ENCODE data around the gene VAV1.
"Not testable (repeated sequence)": the region's sequence is repeated elsewhere in the genome, so short reads cannot be mapped to it uniquely, and the experiment has no call there.

Gene VAV1

DNA sequence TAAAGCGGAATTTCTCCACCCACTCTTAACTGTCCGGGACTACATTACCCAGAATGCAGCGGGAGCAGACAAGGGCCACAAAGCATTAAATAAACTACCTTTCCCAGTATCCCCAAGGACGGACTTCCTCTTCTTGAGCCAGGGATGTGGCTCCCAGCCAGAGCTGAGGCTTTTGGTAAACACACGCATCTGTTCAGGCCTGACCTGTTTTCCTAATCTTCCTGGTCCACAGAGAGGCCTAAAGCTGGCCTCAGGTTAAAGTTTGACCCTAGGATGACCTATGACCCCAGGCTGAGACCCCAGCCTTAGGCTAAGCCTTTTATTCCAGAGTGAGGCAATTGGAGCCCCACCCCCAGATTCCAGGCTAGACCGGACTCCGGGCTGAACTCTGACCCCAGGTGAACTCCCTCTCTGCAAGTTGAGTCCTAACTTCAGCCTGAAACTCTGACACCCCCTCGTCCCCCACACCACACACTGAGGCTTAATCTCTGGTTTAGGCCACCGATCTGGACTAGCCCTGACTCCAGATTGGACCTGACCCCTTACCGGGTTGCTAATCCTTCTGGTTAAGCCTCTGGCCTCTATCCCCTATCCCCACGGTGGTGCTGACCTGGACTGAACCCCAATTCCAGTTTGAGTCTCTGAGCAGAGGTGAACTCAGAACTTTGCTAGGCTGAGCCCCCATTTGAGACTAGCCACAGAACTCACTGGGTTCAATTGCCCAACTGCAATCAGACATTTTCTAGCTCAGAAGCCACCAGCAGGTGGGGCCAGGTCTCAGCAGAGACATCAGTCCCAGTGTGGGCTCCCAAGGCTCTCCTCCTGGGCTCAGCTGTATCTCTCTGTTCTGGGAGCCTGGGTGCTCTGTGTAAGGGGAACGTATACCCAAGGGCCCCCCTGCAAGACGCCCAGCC lies 34.4 kb upstream of the VAV1 start:
- DNase-seq = peak; percentile 71

DNA sequence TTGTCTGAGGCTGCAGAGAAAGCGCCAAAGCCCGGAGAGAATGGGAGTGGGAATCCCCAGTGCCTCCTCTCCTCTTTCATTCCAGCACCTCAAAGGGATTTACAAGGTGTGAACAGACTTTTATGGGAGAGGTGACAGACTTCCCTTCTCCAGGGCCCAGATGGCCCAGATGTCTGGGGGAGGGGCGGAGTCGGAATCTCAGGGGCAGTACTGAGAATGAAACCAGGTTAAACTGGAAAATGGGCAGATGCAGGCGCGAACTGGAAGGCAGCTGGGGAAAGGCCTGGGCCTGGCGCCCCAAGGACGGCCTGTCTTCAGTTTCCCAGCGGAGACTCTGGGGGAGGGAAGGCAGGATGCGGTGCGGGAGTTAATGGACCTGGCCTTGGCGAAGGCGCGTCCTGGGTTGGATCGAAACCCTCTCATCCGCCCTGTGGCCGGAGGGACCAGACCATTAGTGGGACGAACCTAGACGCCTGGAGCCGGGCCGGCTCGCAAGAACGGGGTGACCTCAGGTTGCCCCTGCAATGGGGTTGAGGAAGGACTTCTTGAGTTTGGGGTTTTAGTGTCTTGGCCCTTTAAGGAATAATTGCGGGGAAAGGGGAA lies 33.6 kb upstream of the VAV1 start:
- DNase-seq = peak; percentile 16

DNA sequence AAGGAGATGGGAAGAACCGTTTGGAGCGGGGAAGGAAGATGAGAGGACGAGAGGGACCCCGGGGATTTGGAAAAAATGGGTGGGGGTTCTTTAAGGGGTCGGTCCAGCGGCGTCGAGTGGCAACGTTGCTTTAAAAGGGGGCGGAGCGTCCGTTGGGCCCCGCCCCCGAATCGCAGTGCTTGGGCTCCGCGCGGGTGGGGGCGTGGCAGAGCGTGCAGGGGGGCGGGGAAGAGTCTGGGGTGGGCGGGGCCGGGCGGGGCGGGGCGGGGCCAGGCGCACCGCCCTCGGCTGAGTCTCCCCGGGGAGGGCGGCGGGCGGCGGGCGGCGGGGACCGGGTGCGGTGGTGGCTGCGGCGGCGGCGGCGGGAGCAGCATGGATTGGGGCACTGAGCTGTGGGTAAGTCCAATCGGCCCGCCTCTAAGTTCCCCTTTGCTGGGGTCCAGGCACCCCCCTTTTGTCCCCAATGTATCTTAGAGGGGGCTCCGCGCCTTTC lies 33.1 kb upstream of the VAV1 start, which contains the start of gene TRIP10:
TRIP10 (plus strand) TSS at position 291 of the 493 bp plus-strand sequence; CDS start at position 373, 82 bp downstream.
- DNase-seq = peak; percentile 79

DNA sequence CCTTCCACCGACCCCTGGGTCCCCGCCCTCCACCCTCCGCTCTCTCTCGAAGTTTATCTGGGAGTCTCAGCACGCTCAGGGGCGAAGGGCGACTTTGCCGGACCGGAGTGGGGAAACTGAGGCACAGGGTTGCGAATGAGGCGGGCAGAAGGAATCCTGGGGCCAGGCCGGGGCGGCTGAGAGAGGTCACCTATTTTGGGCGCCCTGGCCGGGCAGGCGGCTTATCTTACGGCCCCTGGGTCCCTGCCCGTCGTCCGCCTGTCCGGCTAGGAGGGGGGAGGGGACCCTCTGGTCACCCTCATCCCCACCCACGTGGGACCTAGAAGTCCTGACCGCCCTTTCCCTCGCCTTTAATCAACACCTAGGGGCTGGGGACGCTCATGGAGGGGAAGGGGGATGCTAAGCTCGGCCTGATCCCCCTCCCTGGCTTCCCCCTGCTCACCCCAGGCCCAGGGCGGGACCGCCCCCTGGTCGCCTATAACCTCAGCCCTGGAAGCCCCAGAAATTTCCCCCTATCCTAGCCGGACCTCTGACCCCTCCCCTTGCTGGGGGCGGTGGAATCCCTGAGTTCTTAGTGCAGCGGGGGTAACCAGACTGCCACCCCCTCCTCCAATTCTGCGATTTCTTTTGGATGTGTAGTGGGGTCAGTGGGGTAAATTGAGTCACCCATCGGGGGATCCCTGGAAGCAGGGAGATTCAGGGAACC lies 32.5 kb upstream of the VAV1 start:
- no peak for DNase-seq

DNA sequence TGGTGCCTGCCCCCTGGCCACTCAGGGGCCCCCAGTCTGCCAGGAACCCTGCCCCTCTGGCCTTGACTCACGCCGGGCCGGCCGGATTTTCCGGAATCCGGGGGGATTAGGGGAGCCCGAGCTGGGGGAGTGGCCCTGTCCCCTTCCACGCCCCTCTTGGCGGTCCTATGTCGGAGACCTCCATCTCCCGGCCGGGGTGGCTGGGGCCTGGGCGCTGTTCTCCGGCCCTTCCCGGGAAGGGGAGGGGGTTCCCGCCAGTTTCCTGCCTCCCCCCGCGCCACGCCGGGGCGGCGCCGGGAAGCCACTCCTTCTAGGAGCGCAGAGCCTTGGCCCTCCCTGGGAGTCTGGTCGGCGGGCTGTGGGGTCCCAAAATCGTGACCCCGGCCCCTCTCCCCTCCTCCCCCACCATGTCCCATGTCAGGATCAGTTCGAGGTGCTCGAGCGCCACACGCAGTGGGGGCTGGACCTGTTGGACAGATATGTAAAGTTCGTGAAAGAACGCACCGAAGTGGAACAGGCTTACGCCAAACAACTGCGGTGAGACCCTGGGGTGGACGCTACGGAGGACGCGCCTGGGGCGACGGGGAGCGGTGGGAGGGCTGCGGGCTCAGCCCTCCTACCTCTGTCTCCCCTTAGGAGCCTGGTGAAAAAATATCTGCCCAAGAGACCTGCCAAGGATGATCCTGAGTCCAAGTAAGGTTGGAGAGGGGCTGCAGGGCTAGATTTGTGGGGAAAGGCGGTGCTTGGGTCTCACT lies 31.7 kb upstream of the VAV1 start:
- no peak for DNase-seq

DNA sequence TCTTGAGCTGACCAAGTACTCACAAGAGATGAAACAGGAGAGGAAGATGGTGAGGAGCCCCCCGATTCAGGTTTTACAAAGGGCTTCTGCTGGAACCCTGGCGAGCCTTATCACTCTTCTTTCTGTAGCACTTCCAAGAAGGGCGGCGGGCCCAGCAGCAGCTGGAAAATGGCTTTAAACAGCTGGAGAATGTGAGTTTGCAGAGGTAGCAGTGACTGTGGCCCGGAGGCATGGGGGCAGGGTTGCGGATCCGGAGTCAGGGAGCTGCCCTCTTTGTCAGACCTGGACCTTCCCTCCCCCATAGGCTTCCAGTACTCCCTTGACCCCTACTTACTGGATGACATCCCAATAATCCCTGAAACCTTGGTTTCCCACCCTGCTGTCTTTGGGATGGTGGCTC lies 29.4 kb upstream of the VAV1 start:
- DNase-seq = no peak

DNA sequence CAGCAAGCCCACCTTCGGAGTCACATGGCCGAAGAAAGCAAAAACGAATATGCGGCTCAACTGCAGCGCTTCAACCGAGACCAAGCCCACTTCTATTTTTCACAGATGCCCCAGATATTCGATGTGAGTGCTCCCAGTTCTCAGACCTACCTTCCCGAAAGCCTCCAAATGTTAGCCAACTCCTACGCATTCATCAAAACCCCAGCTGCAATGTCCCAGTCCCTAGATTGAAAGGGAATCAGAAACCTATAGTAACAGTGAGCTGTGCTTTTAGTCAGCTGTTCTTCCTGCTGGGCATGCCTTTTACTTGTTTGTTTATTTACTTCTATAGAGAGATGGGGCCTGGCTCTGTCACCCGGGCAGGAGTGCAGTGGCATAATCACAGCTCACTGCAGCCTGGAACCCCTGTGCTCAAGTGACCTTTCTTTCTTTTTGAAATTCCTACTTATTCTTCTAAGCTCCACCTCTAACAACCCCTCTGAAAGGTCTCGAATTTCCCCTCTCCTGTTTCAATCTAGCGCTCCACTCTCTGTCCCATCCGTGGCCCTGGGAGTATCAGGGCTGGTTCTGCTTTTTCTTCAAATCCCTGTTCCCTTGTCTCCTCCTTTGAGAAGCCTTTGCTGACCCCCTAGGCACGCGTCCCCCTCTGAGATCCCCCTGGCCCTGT lies 28.7 kb upstream of the VAV1 start:
- DNase-seq = no peak

DNA sequence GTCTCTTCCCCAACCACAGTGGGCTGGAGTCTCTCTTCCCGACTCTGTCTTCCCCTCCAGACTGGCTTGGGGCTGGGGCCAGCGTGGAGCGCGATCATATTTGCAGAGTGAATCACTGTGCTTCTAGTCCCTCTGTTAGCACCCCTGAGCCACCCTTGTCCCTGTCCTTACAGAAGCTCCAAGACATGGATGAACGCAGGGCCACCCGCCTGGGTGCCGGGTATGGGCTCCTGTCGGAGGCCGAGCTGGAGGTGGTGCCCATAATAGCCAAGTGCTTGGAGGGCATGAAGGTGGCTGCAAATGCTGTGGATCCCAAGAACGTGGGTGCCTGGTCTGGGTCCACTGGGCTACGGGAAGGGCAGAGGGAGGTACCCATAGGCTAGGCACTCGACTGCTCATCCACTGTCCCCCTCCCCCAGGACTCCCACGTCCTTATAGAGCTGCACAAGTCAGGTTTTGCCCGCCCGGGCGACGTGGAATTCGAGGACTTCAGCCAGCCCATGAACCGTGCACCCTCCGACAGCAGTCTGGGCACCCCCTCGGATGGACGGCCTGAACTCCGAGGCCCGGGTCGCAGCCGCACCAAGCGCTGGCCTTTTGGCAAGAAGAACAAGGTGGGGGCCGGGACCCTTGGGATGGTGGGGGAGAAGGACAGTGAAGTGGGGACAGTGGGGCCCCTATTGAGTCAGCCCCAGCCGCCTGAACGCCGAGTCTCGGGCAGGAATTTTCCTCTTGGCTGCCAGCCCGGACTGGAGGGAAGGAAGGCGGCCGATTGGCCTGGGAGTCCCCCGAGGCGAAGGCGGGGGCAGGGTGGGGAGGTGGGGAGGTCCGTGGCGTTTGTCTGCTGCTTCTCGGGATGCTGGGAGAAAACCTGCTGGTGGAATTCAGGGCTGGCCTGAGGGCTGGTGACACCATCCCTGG lies 27.9 kb upstream of the VAV1 start:
- no peak for DNase-seq

DNA sequence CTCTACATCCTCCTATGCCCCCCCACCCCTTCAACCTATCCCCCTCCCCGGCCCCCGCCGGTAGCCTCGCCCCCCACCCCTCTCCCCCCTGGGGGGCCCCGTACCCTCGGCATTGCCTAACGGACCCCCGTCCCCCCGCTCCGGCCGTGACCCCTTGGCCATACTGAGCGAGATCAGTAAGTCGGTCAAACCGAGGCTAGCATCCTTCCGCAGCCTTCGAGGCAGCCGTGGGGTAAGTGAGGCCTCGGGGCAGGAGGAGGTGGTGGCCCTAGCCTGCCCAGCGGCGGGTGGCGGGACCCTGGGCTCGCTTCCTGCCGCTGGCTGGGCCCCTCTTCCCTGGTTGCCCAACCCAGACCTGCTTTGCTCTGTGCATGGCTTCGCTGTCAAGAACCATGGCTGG lies 26.5 kb upstream of the VAV1 start:
- DNase-seq = no peak

DNA sequence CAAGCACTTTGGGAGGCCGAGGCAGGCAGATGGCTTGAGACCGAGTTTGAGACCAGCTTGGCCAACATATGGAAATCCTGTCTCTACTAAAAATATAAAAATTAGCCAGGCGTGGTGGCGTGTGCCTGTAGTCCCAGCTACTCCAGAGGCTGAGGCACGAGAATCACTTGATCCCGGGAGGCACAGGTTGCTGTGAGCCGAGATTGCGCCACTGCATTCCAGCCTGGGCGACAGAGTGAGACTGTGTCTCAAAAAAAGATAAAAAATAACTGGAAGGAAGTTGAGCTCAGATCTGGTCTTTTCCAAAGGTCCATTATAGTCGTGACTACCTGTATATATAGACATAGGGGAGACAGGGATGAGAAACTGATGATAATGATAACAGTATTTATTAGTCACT lies 24.0 kb upstream of the VAV1 start:
- not testable (repeated sequence) for DNase-seq

DNA sequence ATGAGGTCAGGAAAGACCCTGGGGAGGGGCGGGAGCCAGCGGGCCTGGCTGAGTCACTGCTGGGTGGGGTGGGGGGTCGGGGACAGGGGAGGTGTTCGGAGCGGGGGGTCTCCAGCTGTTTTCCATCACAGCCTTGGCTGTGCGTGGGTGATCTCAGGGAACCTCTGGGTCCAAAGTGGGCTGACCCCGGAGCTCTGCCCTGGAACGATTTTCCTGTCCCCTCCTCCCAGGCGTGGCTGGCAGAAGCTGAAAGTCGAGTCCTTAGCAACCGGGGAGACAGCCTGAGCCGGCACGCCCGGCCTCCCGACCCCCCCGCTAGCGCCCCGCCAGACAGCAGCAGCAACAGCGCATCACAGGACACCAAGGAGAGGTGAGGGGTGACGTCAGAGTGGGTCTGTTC lies 22.4 kb upstream of the VAV1 start:
- no peak for DNase-seq

DNA sequence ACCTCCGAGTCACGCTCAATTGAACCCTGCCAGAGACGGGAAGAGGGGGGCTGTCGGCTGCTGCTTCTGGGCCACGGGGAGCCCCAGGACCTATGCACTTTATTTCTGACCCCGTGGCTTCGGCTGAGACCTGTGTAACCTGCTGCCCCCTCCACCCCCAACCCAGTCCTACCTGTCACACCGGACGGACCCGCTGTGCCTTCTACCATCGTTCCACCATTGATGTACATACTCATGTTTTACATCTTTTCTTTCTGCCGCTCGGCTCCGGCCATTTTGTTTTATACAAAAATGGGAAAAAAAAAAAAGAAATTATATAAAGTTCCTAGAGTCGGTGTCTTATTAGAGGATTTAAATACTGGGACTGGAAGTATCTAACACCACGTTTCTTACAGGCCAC lies 21.3 kb upstream of the VAV1 start:
- DNase-seq = no peak

DNA sequence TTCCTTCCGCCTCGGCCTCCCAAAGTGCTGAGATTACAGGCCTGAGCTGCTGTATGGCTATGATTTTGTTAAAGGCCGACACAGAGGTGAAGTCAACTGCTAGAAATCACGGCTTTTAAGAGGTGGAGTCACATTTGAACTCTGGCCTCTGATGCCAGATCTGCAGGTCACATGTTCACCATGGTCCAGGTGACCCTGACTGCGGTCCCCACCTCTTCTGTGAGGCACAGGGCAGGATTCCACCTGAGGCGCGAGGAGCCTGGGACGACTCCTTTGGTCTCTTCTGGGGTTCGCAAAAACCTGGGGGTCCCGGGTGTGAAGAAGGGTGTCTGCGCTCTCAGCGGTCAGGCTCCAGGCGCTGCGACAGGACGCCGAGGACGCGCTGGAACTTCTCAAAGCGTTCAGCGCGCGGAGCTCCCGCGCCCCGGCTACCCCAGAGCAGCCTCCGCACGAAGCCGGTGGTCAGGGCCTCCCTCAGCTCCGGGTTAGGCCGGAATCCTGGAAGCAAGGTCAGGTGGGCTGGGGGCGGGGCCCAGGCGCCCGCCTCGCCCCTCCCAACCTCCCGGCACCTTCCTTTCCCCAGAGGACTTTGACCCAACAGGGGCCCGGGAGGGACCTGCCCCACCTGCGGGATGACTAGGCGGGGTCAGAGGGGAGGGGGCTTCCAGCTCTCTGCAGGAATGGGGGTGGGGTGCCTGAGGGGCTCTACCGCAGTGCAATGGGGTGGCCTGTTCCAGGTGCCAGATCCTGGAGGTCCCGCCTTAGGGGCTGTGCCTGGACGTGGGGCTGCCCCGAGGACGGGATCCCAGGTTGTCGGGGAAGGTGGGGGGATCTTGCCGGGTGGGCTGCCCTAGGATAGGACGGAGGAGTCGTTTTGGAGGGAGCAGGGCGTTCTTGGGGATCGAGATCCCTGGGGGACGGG lies 20.0 kb upstream of the VAV1 start:
- no peak for DNase-seq

DNA sequence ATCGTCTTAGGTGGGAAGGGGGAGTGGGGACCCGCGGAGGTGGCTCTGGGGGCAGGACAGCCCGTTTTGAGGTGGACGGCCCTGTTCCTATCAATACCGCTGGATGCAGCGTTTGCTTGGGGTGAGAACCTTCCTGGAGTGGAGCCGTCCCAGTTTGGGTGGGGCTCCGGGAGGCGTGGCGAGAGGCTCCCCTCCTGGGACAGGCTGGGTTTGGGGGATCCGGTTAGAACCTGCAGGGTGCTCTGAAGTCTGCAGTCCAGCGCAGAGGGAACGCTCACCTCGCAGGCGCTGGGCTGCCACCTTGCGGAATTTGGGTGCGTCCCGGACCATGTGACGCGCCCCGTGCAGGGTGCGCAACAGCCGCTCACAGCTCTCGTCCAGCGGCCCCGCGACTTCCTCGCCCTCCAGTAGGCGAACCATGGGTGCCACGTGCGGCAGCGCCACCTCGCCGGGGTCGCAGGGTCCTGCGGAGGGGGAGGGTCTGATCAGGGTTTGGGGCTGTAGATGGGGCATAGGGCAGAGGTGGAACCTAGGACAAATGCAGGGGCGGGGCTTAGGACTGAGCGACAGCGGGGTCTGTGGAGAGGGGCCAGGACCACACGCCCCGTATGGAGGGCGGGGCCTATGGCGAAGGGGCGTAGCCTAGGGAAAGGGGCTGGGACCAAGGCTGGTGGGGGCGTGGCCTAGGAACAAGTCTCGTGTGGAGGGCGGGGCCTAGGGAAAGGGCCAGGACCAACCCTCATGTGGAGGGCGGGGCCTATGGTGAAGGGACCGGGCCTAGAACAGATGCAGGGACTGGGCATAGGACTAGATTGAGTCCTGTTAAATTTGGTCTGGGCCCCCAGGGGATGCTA lies 19.1 kb upstream of the VAV1 start:
- DNase-seq = peak; percentile 75

DNA sequence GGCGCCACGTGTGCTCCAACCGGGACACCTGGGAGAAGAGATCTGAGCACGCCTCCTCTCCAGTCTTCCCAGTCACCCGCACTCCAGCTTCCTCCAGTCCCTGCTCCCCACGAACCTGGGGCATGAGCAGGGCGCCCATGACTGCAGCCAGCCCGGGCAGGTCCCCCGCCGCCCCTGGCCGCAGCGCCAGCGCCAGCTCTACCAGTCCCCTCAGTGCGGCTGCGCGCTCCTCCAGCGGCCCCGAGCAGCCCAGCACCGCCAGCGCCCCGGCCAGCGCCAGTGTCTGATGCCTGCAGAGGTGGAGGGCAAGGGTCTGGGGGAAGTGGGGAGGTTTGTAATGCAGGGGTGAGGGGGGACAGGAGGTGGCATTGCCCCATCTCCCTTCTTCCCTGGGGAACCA lies 18.4 kb upstream of the VAV1 start:
- DNase-seq = no peak

DNA sequence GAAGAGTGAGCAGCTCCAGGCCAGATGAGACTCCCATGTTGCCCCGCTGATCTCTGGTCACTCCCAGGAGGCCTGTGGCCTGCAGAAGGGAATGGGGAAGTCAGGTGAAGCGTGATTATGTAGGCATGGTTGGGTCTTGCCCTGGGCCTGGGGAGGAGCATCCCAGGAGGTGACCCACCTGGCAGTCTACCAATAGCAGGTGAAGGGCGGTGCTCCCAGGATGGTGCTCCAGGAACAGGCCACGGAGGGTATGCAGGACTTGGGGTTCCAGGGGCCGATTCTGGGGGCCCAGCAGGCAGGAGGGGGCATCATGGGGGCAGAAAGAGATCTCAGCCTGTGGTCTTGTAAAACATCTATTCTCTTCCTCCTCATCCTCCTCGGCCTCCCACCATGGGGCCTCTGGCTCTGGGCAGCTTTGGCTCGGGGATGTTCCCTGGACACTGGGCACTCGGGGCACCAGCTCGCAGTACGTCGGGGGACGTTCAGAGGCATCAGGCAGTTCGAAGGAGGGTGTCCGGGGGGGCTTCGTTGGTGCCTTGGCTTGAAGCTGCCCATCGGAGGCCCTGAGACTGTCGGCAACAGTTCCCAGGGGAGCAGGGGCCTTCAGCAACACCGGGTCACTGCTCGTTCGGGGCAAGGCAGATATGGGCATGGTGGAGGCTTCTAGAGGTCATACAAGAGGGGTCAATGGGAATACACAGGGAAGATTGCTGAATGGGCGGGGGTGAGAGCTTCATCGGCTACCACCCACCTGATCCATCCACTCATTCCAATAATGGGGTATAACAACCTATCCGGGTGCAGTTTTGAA lies 17.6 kb upstream of the VAV1 start:
- DNase-seq = no peak

DNA sequence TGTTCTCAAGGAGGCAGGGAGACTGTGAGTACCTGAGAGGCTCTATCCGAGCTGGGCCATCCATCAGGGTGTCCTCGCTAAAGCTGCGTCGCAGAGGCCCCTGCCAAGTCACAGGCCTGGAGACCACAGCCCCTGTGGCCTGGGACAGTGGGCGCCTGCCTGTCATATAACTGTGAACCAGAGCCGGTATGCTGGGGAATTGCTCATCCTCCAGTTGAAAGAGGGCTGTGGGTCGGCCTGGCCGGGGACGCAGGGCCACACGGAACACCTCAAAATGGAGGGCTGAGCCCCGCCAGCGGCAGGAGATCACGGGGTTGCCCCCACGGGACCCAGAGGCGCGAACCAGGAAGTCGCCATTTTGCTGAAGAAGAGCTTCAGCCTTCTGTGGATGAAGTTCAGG lies 11.9 kb upstream of the VAV1 start:
- DNase-seq = no peak

DNA sequence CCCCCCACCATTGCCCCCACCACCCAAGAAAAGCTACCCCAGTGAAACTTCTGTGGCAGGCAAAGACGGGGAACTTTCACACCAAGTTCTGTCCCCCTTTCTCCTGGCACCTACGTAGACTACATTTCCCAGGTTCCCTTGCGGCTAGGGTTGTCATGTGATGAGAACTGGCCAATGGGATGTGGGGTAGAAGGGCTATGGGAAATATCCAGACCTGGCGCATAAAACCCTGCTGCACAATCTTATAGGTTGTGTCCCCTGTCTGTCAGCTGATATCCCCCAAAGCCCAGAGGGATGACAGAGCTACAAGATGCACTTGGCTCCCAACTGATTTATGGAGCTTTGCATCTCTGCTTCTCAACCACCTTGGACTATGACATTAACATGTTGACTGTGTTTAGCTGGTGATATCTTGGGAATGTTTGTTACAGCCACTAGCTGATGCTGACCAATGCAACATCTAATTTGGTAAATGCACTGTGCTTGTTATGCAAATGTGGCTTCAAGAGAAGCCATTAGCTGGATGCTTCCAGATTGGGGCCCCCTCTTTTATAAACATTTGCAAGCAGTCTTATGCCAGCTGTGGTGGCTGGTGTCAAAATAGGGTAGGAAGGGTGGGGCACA lies 11.3 kb upstream of the VAV1 start:
- no peak for DNase-seq

Data from activated CD4-positive, alpha-beta T cell treated with anti-CD3 and anti-CD28 coated beads, Interleukin-2, amount 50 U/mL, for 1 hour (primary cell).